ENCODE data around the gene TSFM. TPM values are rescaled to one million over a fixed set of nuclear protein-coding genes. Genes with fewer than 3 reads are reported as not detected.
A peak's percentile ranks its signal among the peaks of the same experiment; 100 is the strongest.

TSFM gene
- total RNA-seq, 1 donor, result 25.5 TPM

- no peak for DNase-seq (ENCODE audit: low read depth)
- no peak overlapping the region for H3K4me3 ChIP-seq (ENCODE audit: low read depth, low read length)
- TF ChIP-seq, protein P1, sequence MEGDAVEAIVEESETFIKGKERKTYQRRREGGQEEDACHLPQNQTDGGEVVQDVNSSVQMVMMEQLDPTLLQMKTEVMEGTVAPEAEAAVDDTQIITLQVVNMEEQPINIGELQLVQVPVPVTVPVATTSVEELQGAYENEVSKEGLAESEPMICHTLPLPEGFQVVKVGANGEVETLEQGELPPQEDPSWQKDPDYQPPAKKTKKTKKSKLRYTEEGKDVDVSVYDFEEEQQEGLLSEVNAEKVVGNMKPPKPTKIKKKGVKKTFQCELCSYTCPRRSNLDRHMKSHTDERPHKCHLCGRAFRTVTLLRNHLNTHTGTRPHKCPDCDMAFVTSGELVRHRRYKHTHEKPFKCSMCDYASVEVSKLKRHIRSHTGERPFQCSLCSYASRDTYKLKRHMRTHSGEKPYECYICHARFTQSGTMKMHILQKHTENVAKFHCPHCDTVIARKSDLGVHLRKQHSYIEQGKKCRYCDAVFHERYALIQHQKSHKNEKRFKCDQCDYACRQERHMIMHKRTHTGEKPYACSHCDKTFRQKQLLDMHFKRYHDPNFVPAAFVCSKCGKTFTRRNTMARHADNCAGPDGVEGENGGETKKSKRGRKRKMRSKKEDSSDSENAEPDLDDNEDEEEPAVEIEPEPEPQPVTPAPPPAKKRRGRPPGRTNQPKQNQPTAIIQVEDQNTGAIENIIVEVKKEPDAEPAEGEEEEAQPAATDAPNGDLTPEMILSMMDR (IDR thresholded peaks at IDR 0.05; ENCODE audit: insufficient read depth, low read depth, low read length), result no peak
These were observed 23.8 kb upstream of the TSFM start for GRCh38 chr12:57758552-57759359.

- DNase-seq (ENCODE audit: low read depth), result no peak
- no peak overlapping the region for H3K4me3 ChIP-seq (ENCODE audit: low read depth, low read length)
- TF ChIP-seq, protein P1 (IDR thresholded peaks at IDR 0.05; ENCODE audit: insufficient read depth, low read depth, low read length), result peak; percentile 50
These were observed 23.1 kb upstream of the TSFM start for GRCh38 chr12:57759360-57759980.

- no peak overlapping the region for H3K4me3 ChIP-seq (ENCODE audit: low read depth, low read length)
- DNase-seq (ENCODE audit: low read depth), result no peak
- TF ChIP-seq, protein P1 (IDR thresholded peaks at IDR 0.05; ENCODE audit: insufficient read depth, low read depth, low read length), result no peak
These were observed 22.1 kb upstream of the TSFM start for GRCh38 chr12:57760347-57760982.

- no peak overlapping the region for H3K4me3 ChIP-seq (ENCODE audit: low read depth, low read length)
- no peak for DNase-seq (ENCODE audit: low read depth)
- TF ChIP-seq, protein P1 (IDR thresholded peaks at IDR 0.05; ENCODE audit: insufficient read depth, low read depth, low read length), result no peak
These were observed 21.1 kb upstream of the TSFM start for GRCh38 chr12:57761391-57761998.

- TF ChIP-seq, protein P1 (IDR thresholded peaks at IDR 0.05; ENCODE audit: insufficient read depth, low read depth, low read length), result no peak
- no peak overlapping the region for H3K4me3 ChIP-seq (ENCODE audit: low read depth, low read length)
- DNase-seq (ENCODE audit: low read depth), result no peak
These were observed 20.1 kb upstream of the TSFM start for GRCh38 chr12:57762463-57762862.

GRCh38 chr12:57763881-57764661 lies 18.5 kb upstream of the TSFM start:
- no peak overlapping the region for H3K4me3 ChIP-seq (ENCODE audit: low read depth, low read length)
- TF ChIP-seq, protein P1 (IDR thresholded peaks at IDR 0.05; ENCODE audit: insufficient read depth, low read depth, low read length), result no peak
- DNase-seq (ENCODE audit: low read depth), result no peak
